GM12878 (cell line): ENCODE measurements around the gene OGFRL1. TPM values are rescaled to one million over a fixed set of nuclear protein-coding genes. Genes with fewer than 3 reads are reported as not detected.

Source experiments
- ATAC-seq: fragments of 200-7000 bp; cut with Tn5 transposase; 3 replicates; pipeline ENCODE4 v1.9.1; 2020; ENCODE audit warnings: mild to moderate bottlenecking, moderate library complexity
- BruUV-seq: library from RNA; stranded (reverse); fragments of 400-500 nt; replicated peaks from 2 replicates; lab custom pipeline; 2021; lab: Mats Ljungman, UMichigan
- CTCF ChIA-PET: fragments of 300-600 bp; sonication (Branson Sonifier 250); formaldehyde crosslinking; extraction: SDS; loops from one replicate; lab custom pipeline; 2021; ENCODE audit warnings: inconsistent platforms; lab: Yijun Ruan, JAX
- POLR2A ChIA-PET: fragments of 350-600 bp; formaldehyde crosslinking; extraction: SDS; loops from one replicate; lab custom pipeline; 2021; ENCODE audit warnings: inconsistent platforms; lab: Charles Lee
- RAD21 ChIA-PET: fragments of 300-600 bp; sonication (Branson Sonifier 250); formaldehyde crosslinking; loops from one replicate; lab custom pipeline; 2023; ENCODE audit warnings: antibody characterized with exemption; ENCODE audit not compliant: unreplicated experiment; lab: Charles Lee
- SMC1A ChIA-PET: fragments of 300-600 bp; sonication (Branson Sonifier 250); formaldehyde crosslinking; loops from one replicate; lab custom pipeline; 2023; ENCODE audit not compliant: unreplicated experiment, uncharacterized antibody; lab: Charles Lee
- DNase-seq: peaks from one replicate; pipeline ENCODE4 v3.0.0-alpha.2; 2011; ENCODE audit warnings: low read depth, low spot score
- FAIRE-seq: peaks from 3 replicates; lab custom pipeline; 2011; peaks lifted over from hg19 to GRCh38; lab: Jason Lieb, UNC
- H2AFZ ChIP-seq: 2 replicates; pipeline ENCODE4 v1.6.0; 2011; ENCODE audit warnings: low read depth, low read length, control low read depth; ENCODE audit not compliant: control insufficient read depth
- H3K27ac ChIP-seq: 2 replicates; pipeline ENCODE4 v1.5.1; 2011; ENCODE audit warnings: control low read depth; ENCODE audit not compliant: control insufficient read depth, insufficient read depth
- H3K27me3 ChIP-seq, 2 experiments: replicated peaks in 1 of 2; 2 replicates each; pipeline versions ENCODE4 v1.6.0 to v1.6.1; 2011; ENCODE audit warnings: low read length in 1 of 2; ENCODE audit not compliant: control insufficient read depth in 2 of 2, insufficient read depth in 2 of 2
- H3K36me3 ChIP-seq, 2 experiments: 2 replicates each; pipeline ENCODE4 v1.5.1; 2011; ENCODE audit warnings: low read length in 1 of 2; ENCODE audit not compliant: control insufficient read depth in 2 of 2, insufficient read depth in 2 of 2
- H3K4me1 ChIP-seq: 2 replicates; pipeline ENCODE4 v1.6.1; 2011; ENCODE audit warnings: mild to moderate bottlenecking, low read length, moderate library complexity, mixed read lengths; ENCODE audit not compliant: control insufficient read depth, insufficient read depth
- H3K4me2 ChIP-seq: 2 replicates; pipeline ENCODE4 v1.6.0; 2011; ENCODE audit warnings: control low read depth; ENCODE audit not compliant: control insufficient read depth, insufficient read depth
- H3K4me3 ChIP-seq: fragments of 200-600 bp; sonication (generic); 2 replicates; pipeline ENCODE4 v1.5.1; 2016
- H3K79me2 ChIP-seq: 2 replicates; pipeline ENCODE4 v1.6.0; 2011; ENCODE audit warnings: low read length; ENCODE audit not compliant: control insufficient read depth, insufficient read depth
- H3K9ac ChIP-seq: 2 replicates; pipeline ENCODE4 v1.8.0; 2011; ENCODE audit warnings: low read length, control low read depth, mixed read lengths; ENCODE audit not compliant: control insufficient read depth, insufficient read depth
- H3K9me3 ChIP-seq: replicated peaks from 3 replicates; pipeline ENCODE4 v1.5.1; 2011; ENCODE audit warnings: mild to moderate bottlenecking, low read length; ENCODE audit not compliant: control insufficient read depth, insufficient read depth
- H4K20me1 ChIP-seq: 2 replicates; pipeline ENCODE4 v1.6.0; 2011; ENCODE audit not compliant: control insufficient read depth, insufficient read depth
- BMI1 ChIP-seq: fragments of 450-650 bp; IDR thresholded peaks from 2 replicates; pipeline ENCODE4 v1.6.1; 2016; ENCODE audit warnings: mild to moderate bottlenecking, moderate library complexity, borderline replicate concordance
- BRCA1 ChIP-seq: IDR thresholded peaks from 2 replicates; pipeline ENCODE4 v1.6.1; 2011; ENCODE audit warnings: low read depth, low read length, improper control_type of control experiment
- GABPA ChIP-seq: IDR thresholded peaks from 2 replicates; pipeline ENCODE4 v1.6.1; 2014; ENCODE audit warnings: antibody characterized with exemption, low read depth, mild to moderate bottlenecking, inconsistent platforms
- JUND ChIP-seq: IDR thresholded peaks from 2 replicates; pipeline ENCODE4 v1.6.1; 2012; ENCODE audit warnings: low read depth, mild to moderate bottlenecking, low read length, improper control_type of control experiment, moderate library complexity
- NBN ChIP-seq: fragments of 450-650 bp; IDR thresholded peaks from 2 replicates; pipeline ENCODE4 v1.6.1; 2016
- NR2F1 ChIP-seq: fragments of 450-650 bp; conservative IDR thresholded peaks from 2 replicates; pipeline ENCODE4 v1.6.1; 2017; ENCODE audit warnings: mild to moderate bottlenecking
- NRF1 ChIP-seq: conservative IDR thresholded peaks from 2 replicates; pipeline ENCODE4 v1.6.1; 2011; ENCODE audit warnings: mild to moderate bottlenecking, low read depth, low read length, improper control_type of control experiment
- PAX8 ChIP-seq: fragments of 450-650 bp; IDR thresholded peaks from 2 replicates; pipeline ENCODE4 v1.6.1; 2017; ENCODE audit warnings: mild to moderate bottlenecking, moderate library complexity
- TARDBP ChIP-seq: IDR thresholded peaks from 2 replicates; pipeline ENCODE4 v1.6.1; 2016; ENCODE audit warnings: borderline replicate concordance
- YBX1 ChIP-seq: fragments of 450-650 bp; IDR thresholded peaks from 2 replicates; pipeline ENCODE4 v1.6.1; 2016; ENCODE audit warnings: antibody characterized with exemption
- ZBED1 ChIP-seq: IDR thresholded peaks from 2 replicates; pipeline ENCODE4 v1.6.1; 2016; ENCODE audit warnings: borderline replicate concordance
- ZNF217 ChIP-seq: fragments of 450-650 bp; IDR thresholded peaks from 2 replicates; pipeline ENCODE4 v1.6.1; 2017; ENCODE audit warnings: antibody characterized with exemption, mild to moderate bottlenecking
- WGBS: methylation state at CpG from one replicate; pipeline ENCODE4 v1.1.6; 2016; ENCODE audit warnings: low lambda C conversion rate; ENCODE audit not compliant: insufficient replicate concordance, insufficient coverage; ENCODE audit errors: missing lambda C conversion rate; 5-methylcytosine and 5-hydroxymethylcytosine counted together
- in situ Hi-C: fragments of 300-500 bp; cut with MboI; formaldehyde crosslinking; loops from 9 replicates; pipeline ENCODE4 v1.14.3; 2018; ENCODE audit warnings: mixed read lengths
- intact Hi-C: fragments of 100-400 bp; cut with micrococcal nuclease; formaldehyde crosslinking; loops from one replicate; pipeline ENCODE4 v1.14.2; 2022; ENCODE audit not compliant: unreplicated experiment
- polyA plus RNA-seq, 11 experiments: library from polyadenylated mRNA; depleted of rRNA in 4 of 11; unstranded in 6 of 11; stranded (reverse) in 5 of 11; fragments of >200 nt; fragmentation: Nextera tagmentation in 4 of 11; fragmentation: Illumina TruSeq in 1 of 11; extraction: Ambion mirVana in 4 of 11; extraction: Trizol in 1 of 11; gene quantifications; 1 replicate in 1 of 11; 2 replicates in 10 of 11; pipeline versions ENCODE4 v1.2.1 to v1.2.3, GENCODE V29; 2011 to 2016; ENCODE audit warnings: inconsistent platforms in 2 of 11, missing spikeins in 2 of 11, low read depth in 1 of 11
- total RNA-seq, 4 experiments: library from RNA; depleted of rRNA in 3 of 4; stranded (reverse); fragments of >200 nt in 3 of 4; fragmentation: Illumina TruSeq in 1 of 4; extraction: Trizol in 1 of 4; gene quantifications; 2 replicates each; pipeline versions ENCODE4 v1.2.1 to v1.2.3, GENCODE V29; 2013 to 2021
- TF ChIP-seq, protein P1 (sequence below): fragments of 450-650 bp; IDR thresholded peaks from 2 replicates; pipeline ENCODE4 v1.6.1; 2017; ENCODE audit warnings: low read depth, mild to moderate bottlenecking, moderate library complexity
- TF ChIP-seq, protein P2 (sequence below): fragments of 450-650 bp; IDR thresholded peaks from 2 replicates; pipeline ENCODE4 v1.6.1; 2016; ENCODE audit warnings: mild to moderate bottlenecking
- TF ChIP-seq, protein P3 (sequence below): fragments of 450-650 bp; IDR thresholded peaks from 2 replicates; pipeline ENCODE4 v1.6.1; 2017; ENCODE audit warnings: borderline replicate concordance

OGFRL1 gene
- total and polyA plus RNA-seq, 10 of the 15 experiments (the other 5 are each of a cell fraction or from before 2014, with no cell fraction given) = 0.24 to 5.8 (median 2.3) TPM

DNA sequence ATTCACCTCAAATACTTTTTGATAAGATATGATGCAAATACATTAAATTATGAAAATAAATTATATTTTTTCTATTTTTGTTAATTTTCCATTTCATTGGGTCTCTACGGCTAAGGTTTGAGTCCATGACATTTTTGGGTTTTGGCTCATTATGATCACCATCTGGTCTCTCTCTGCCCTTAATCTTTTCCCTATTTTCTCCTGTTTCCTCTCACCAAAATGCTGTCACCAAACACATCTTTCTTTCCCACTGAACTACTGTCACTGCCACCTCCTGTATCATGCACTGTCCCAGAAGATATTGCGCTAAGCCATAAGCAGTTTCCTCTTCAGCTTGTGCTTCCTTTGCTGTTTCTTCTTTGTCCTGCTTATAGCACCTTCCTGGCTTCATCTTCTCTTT is 42.0 kb upstream of the OGFRL1 start:
- Histone ChIP-seq H3K36me3 (no peaks in the 10 kb centered on the region), H3K9ac (no peak overlapping the region), H3K79me2 (no peaks in the 10 kb centered on the region), H3K4me3 (no peak overlapping the region), H3K4me2 (no peak overlapping the region), H2AFZ (no peak overlapping the region), H3K4me1 (no peaks in the 10 kb centered on the region), H3K27me3 (no peaks in the 10 kb centered on the region), H3K9me3 (no peaks in the 10 kb centered on the region), H3K27ac (no peak overlapping the region), H4K20me1 (no peaks in the 10 kb centered on the region)
- in situ Hi-C loops (no loop called here), intact Hi-C loops (no loop called here)
- ChIA-PET RAD21 (no interaction called here), SMC1A (interaction anchor here (0.6 to 3.0 kb wide), 2 partner anchors 53 to 78 kb away, joined by 3 to 8 read pairs; no protein-coding TSS in a partner anchor), POLR2A (no interaction called here), CTCF (interaction anchor here (1.2 to 1.3 kb wide), 2 partner anchors 16 to 67 kb away, joined by 3 read pairs; no protein-coding TSS in a partner anchor)
- BruUV-seq = no TSS peak
- 54% methylated on average over 2 of the region's 2 CpGs for WGBS
- DNase-seq = no peak
- FAIRE-seq = no peak
- TF ChIP-seq BMI1 = no peak
- no peak for ATAC-seq

DNA sequence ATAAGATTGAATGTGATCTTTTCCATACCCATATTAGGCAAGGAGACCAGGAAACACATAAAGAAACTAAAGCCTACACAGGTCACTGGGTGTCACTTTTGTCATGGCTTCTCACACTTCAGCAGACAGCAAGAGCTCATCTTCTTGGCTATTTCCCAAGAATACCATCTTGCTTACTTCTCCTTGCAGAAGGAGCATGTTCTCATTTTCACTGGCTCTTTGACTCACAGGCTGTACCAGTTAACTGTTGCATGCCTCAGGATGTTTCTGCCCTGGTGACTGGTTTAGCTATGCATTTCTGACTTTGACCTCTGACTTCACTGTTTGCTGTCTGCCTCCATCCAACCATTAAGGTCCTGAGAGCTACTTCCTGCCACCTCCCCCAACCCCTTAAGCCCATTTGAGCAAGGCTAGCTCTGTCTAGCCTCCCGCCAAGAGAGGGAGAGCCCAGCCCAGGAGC is 40.3 kb upstream of the OGFRL1 start:
- no TSS peak for BruUV-seq
- ATAC-seq (peak; percentile 97), DNase-seq (peak; percentile 48), FAIRE-seq (no peak)
- in situ Hi-C loops (no loop called here), intact Hi-C loops (no loop called here)
- WGBS = 54% methylated on average over 1 of the region's 1 CpG
- no peak overlapping the region for H3K27ac ChIP-seq
- ChIA-PET SMC1A (interaction anchor here (1.0 to 3.2 kb wide), 9 partner anchors 14 to 102 kb away, joined by 3 to 13 read pairs (median 4); partner anchors contain the start of gene OGFRL1), CTCF (interaction anchor here (0.6 to 1.5 kb wide), 11 partner anchors 13 to 235 kb away, joined by 3 to 5 read pairs (median 3); partner anchors contain the start of gene OGFRL1), POLR2A (no interaction called here), RAD21 (interaction anchor here (1.3 to 1.9 kb wide), 2 partner anchors 10 to 40 kb away, joined by 3 to 7 read pairs; partner anchors contain the start of gene OGFRL1)
- H3K36me3 ChIP-seq = no peaks in the 10 kb centered on the region
- no peaks in the 10 kb centered on the region for H3K4me1 ChIP-seq
- no peaks in the 10 kb centered on the region for H3K9me3 ChIP-seq
- H3K27me3 ChIP-seq = no peaks in the 10 kb centered on the region
- H3K9ac ChIP-seq = no peak overlapping the region
- no peaks in the 10 kb centered on the region for H3K79me2 ChIP-seq
- H2AFZ ChIP-seq = peak overlapping the region; percentile 24
- H4K20me1 ChIP-seq = no peaks in the 10 kb centered on the region
- H3K4me3 ChIP-seq = no peak overlapping the region
- 0 out of 2 replicates have a peak overlapping the region, but pooled peaks have one; percentile 7 for H3K4me2 ChIP-seq
- TF ChIP-seq NR2F1 (peak; percentile 94), BRCA1 (no peak), GABPA (no peak), JUND (no peak), ZBED1 (no peak), NRF1 (no peak), PAX8 (no peak), TARDBP (no peak), NBN (no peak), YBX1 (no peak), ZNF217 (no peak)
- TF ChIP-seq, protein P1, sequence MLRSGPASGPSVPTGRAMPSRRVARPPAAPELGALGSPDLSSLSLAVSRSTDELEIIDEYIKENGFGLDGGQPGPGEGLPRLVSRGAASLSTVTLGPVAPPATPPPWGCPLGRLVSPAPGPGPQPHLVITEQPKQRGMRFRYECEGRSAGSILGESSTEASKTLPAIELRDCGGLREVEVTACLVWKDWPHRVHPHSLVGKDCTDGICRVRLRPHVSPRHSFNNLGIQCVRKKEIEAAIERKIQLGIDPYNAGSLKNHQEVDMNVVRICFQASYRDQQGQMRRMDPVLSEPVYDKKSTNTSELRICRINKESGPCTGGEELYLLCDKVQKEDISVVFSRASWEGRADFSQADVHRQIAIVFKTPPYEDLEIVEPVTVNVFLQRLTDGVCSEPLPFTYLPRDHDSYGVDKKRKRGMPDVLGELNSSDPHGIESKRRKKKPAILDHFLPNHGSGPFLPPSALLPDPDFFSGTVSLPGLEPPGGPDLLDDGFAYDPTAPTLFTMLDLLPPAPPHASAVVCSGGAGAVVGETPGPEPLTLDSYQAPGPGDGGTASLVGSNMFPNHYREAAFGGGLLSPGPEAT = no peak
- TF ChIP-seq, protein P2, sequence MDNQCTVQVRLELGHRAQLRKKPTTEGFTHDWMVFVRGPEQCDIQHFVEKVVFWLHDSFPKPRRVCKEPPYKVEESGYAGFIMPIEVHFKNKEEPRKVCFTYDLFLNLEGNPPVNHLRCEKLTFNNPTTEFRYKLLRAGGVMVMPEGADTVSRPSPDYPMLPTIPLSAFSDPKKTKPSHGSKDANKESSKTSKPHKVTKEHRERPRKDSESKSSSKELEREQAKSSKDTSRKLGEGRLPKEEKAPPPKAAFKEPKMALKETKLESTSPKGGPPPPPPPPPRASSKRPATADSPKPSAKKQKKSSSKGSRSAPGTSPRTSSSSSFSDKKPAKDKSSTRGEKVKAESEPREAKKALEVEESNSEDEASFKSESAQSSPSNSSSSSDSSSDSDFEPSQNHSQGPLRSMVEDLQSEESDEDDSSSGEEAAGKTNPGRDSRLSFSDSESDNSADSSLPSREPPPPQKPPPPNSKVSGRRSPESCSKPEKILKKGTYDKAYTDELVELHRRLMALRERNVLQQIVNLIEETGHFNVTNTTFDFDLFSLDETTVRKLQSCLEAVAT = 0 out of 2 replicates have a peak, but pooled peaks have one; percentile 27
- TF ChIP-seq, protein P3, sequence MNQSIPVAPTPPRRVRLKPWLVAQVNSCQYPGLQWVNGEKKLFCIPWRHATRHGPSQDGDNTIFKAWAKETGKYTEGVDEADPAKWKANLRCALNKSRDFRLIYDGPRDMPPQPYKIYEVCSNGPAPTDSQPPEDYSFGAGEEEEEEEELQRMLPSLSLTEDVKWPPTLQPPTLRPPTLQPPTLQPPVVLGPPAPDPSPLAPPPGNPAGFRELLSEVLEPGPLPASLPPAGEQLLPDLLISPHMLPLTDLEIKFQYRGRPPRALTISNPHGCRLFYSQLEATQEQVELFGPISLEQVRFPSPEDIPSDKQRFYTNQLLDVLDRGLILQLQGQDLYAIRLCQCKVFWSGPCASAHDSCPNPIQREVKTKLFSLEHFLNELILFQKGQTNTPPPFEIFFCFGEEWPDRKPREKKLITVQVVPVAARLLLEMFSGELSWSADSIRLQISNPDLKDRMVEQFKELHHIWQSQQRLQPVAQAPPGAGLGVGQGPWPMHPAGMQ = no peak
